ENCODE data around the gene CRYBB3. TPM values are rescaled to one million over a fixed set of nuclear protein-coding genes. Genes with fewer than 3 reads are reported as not detected.

The CRYBB3 gene
- total RNA-seq, 1 donor from 2014 or later: 0.43 TPM

- Histone ChIP-seq H3K27me3 (ENCODE audit: insufficient read depth, low read length) (no peaks in the 10 kb centered on the region), H2AFZ (ENCODE audit: low read depth, low read length) (no peak overlapping the region), H3K9me3 (ENCODE audit: insufficient read depth, low read depth, low read length) (no peaks in the 10 kb centered on the region), H3K79me2 (ENCODE audit: insufficient read depth, low read length) (no peaks in the 10 kb centered on the region), H3K4me3 (ENCODE audit: insufficient read depth, low read depth, low read length) (no peak overlapping the region), H3K4me2 (ENCODE audit: low read length) (no peak overlapping the region), H3K36me3 (ENCODE audit: insufficient read depth, low read length) (no peaks in the 10 kb centered on the region), H3K9ac (ENCODE audit: low read length) (no peak overlapping the region), H3K4me1 (ENCODE audit: insufficient read depth, low read length) (peaks cover 8% of the 10 kb centered on the region), H3K27ac (ENCODE audit: low read depth, low read length) (no peak overlapping the region), H4K20me1 (ENCODE audit: insufficient read depth, low read length) (peaks cover 3% of the 10 kb centered on the region)
- Mint-ChIP-seq H3K27me3 (ENCODE audit: low read depth, unreplicated experiment) (no peaks in the 10 kb centered on the region), H3K4me1 (ENCODE audit: low read depth, unreplicated experiment) (peaks cover 15% of the 10 kb centered on the region), H3K9me3 (ENCODE audit: unreplicated experiment) (no peaks in the 10 kb centered on the region), H3K36me3 (ENCODE audit: low read depth, unreplicated experiment) (peaks cover 1% of the 10 kb centered on the region), H3K4me3 (ENCODE audit: unreplicated experiment) (no peak overlapping the region), H3K27ac (ENCODE audit: unreplicated experiment) (no peak overlapping the region)
- TF ChIP-seq EZH2 (IDR thresholded peaks at IDR 0.05; ENCODE audit: insufficient read depth, low read length): no peak
- TF ChIP-seq, protein P1, sequence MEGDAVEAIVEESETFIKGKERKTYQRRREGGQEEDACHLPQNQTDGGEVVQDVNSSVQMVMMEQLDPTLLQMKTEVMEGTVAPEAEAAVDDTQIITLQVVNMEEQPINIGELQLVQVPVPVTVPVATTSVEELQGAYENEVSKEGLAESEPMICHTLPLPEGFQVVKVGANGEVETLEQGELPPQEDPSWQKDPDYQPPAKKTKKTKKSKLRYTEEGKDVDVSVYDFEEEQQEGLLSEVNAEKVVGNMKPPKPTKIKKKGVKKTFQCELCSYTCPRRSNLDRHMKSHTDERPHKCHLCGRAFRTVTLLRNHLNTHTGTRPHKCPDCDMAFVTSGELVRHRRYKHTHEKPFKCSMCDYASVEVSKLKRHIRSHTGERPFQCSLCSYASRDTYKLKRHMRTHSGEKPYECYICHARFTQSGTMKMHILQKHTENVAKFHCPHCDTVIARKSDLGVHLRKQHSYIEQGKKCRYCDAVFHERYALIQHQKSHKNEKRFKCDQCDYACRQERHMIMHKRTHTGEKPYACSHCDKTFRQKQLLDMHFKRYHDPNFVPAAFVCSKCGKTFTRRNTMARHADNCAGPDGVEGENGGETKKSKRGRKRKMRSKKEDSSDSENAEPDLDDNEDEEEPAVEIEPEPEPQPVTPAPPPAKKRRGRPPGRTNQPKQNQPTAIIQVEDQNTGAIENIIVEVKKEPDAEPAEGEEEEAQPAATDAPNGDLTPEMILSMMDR (IDR thresholded peaks at IDR 0.05; ENCODE audit: insufficient read depth, low read depth, low read length): no peak
- FAIRE-seq: no peak
- no peak for DNase-seq (ENCODE audit: low read depth)
Observed at GRCh38 chr22:25154667-25154999, 45.0 kb upstream of the CRYBB3 start.

- H3K4me1 Mint-ChIP-seq (ENCODE audit: low read depth, unreplicated experiment): peaks cover 17% of the 10 kb centered on the region
- H3K4me1 ChIP-seq (ENCODE audit: insufficient read depth, low read length): peaks cover 8% of the 10 kb centered on the region
- no peak overlapping the region for H3K9ac ChIP-seq (ENCODE audit: low read length)
- no peaks in the 10 kb centered on the region for H3K79me2 ChIP-seq (ENCODE audit: insufficient read depth, low read length)
- no peak overlapping the region for H2AFZ ChIP-seq (ENCODE audit: low read depth, low read length)
- H3K4me3 Mint-ChIP-seq (ENCODE audit: unreplicated experiment): no peak overlapping the region
- H3K27ac Mint-ChIP-seq (ENCODE audit: unreplicated experiment): no peak overlapping the region
- no peaks in the 10 kb centered on the region for H3K36me3 ChIP-seq (ENCODE audit: insufficient read depth, low read length)
- peaks cover 3% of the 10 kb centered on the region for H3K36me3 Mint-ChIP-seq (ENCODE audit: low read depth, unreplicated experiment)
- H3K4me3 ChIP-seq (ENCODE audit: insufficient read depth, low read depth, low read length): no peak overlapping the region
- no peak overlapping the region for H3K4me2 ChIP-seq (ENCODE audit: low read length)
- FAIRE-seq (no peak), DNase-seq (ENCODE audit: low read depth) (no peak)
- H4K20me1 ChIP-seq (ENCODE audit: insufficient read depth, low read length): peaks cover 16% of the 10 kb centered on the region
- no peak overlapping the region for H3K27ac ChIP-seq (ENCODE audit: low read depth, low read length)
- TF ChIP-seq, protein P1 (IDR thresholded peaks at IDR 0.05; ENCODE audit: insufficient read depth, low read depth, low read length): no peak
- no peak for TF ChIP-seq EZH2 (IDR thresholded peaks at IDR 0.05; ENCODE audit: insufficient read depth, low read length)
- no peaks in the 10 kb centered on the region for H3K9me3 ChIP-seq (ENCODE audit: insufficient read depth, low read depth, low read length)
- no peaks in the 10 kb centered on the region for H3K9me3 Mint-ChIP-seq (ENCODE audit: unreplicated experiment)
- H3K27me3 Mint-ChIP-seq (ENCODE audit: low read depth, unreplicated experiment): no peaks in the 10 kb centered on the region
- H3K27me3 ChIP-seq (ENCODE audit: insufficient read depth, low read length): no peaks in the 10 kb centered on the region
Observed at GRCh38 chr22:25156736-25157135, 42.9 kb upstream of the CRYBB3 start.

- Mint-ChIP-seq H3K36me3 (ENCODE audit: low read depth, unreplicated experiment) (peaks cover 3% of the 10 kb centered on the region), H3K27me3 (ENCODE audit: low read depth, unreplicated experiment) (no peaks in the 10 kb centered on the region), H3K9me3 (ENCODE audit: unreplicated experiment) (no peaks in the 10 kb centered on the region), H3K4me3 (ENCODE audit: unreplicated experiment) (no peak overlapping the region), H3K4me1 (ENCODE audit: low read depth, unreplicated experiment) (peaks cover 16% of the 10 kb centered on the region), H3K27ac (ENCODE audit: unreplicated experiment) (no peak overlapping the region)
- Histone ChIP-seq H3K4me1 (ENCODE audit: insufficient read depth, low read length) (peaks cover 6% of the 10 kb centered on the region), H3K36me3 (ENCODE audit: insufficient read depth, low read length) (no peaks in the 10 kb centered on the region), H3K9ac (ENCODE audit: low read length) (no peak overlapping the region), H3K79me2 (ENCODE audit: insufficient read depth, low read length) (no peaks in the 10 kb centered on the region), H2AFZ (ENCODE audit: low read depth, low read length) (no peak overlapping the region), H3K27ac (ENCODE audit: low read depth, low read length) (no peak overlapping the region), H4K20me1 (ENCODE audit: insufficient read depth, low read length) (peaks cover 16% of the 10 kb centered on the region), H3K4me2 (ENCODE audit: low read length) (no peak overlapping the region), H3K27me3 (ENCODE audit: insufficient read depth, low read length) (no peaks in the 10 kb centered on the region), H3K9me3 (ENCODE audit: insufficient read depth, low read depth, low read length) (no peaks in the 10 kb centered on the region), H3K4me3 (ENCODE audit: insufficient read depth, low read depth, low read length) (no peak overlapping the region)
- peak; percentile 18 for DNase-seq (ENCODE audit: low read depth)
- FAIRE-seq: no peak
- TF ChIP-seq EZH2 (IDR thresholded peaks at IDR 0.05; ENCODE audit: insufficient read depth, low read length): no peak
- TF ChIP-seq, protein P1 (IDR thresholded peaks at IDR 0.05; ENCODE audit: insufficient read depth, low read depth, low read length): no peak
Observed at GRCh38 chr22:25159028-25159427, 40.6 kb upstream of the CRYBB3 start.

Data from astrocyte (in vitro differentiated cells and primary cell).